CD14-positive monocyte (primary cell): ENCODE measurements around the gene BAZ1A. TPM values are rescaled to one million over a fixed set of nuclear protein-coding genes. Genes with fewer than 3 reads are reported as not detected.

Experiments
- DNase-seq, 3 donors: peaks; one replicate each; pipeline ENCODE4 v3.0.0-alpha.2; 2011 to 2022
- H2AFZ ChIP-seq: 2 replicates; pipeline ENCODE4 v1.6.0; 2012; ENCODE audit warnings: mild to moderate bottlenecking, low read depth, low read length, inconsistent platforms; ENCODE audit not compliant: insufficient read depth, poor library complexity, severe bottlenecking
- H3K27ac ChIP-seq, 2 donors: 1 replicate in 1 of 2; 2 replicates in 1 of 2; pipeline ENCODE4 v1.5.1; 2012 to 2013; ENCODE audit warnings: low read length in 2 of 2, control low read depth in 1 of 2, inconsistent platforms in 1 of 2, low read depth in 1 of 2, mild to moderate bottlenecking in 1 of 2
- H3K27me3 ChIP-seq, 2 donors: one replicate each; pipeline versions ENCODE4 v1.6.0 to v1.6.1; 2011 to 2013; ENCODE audit warnings: low read length in 2 of 2; ENCODE audit not compliant: control insufficient read depth in 2 of 2, insufficient read depth in 2 of 2
- H3K36me3 ChIP-seq, 2 donors: replicated peaks in 1 of 2; 1 replicate in 1 of 2; 2 replicates in 1 of 2; pipeline versions ENCODE4 v1.5.1 to v1.6.1; 2012 to 2013; ENCODE audit warnings: low read length in 2 of 2, control low read depth in 1 of 2, inconsistent platforms in 1 of 2, mild to moderate bottlenecking in 1 of 2; ENCODE audit not compliant: insufficient read depth in 2 of 2, control insufficient read depth in 1 of 2
- H3K4me1 ChIP-seq, 2 donors: 1 replicate in 1 of 2; 2 replicates in 1 of 2; pipeline versions ENCODE4 v1.5.1 to v1.6.1; 2012 to 2013; ENCODE audit warnings: low read length in 2 of 2, control low read depth in 1 of 2, inconsistent platforms in 1 of 2, mild to moderate bottlenecking in 1 of 2, moderate library complexity in 1 of 2; ENCODE audit not compliant: insufficient read depth in 2 of 2, control insufficient read depth in 1 of 2
- H3K4me2 ChIP-seq: replicated peaks from 2 replicates; pipeline ENCODE3; 2012; ENCODE audit warnings: low read length, moderate library complexity, mild to moderate bottlenecking; ENCODE audit not compliant: poor library complexity, severe bottlenecking; ENCODE audit errors: extremely low read depth
- H3K4me3 ChIP-seq, 3 experiments: fragments of 200-600 bp in 1 of 3; sonication (generic) in 1 of 3; replicated peaks in 1 of 3; 1 replicate in 2 of 3; 2 replicates in 1 of 3; pipeline ENCODE4 v1.5.1; 2011 to 2013; ENCODE audit warnings: low read length in 3 of 3, mild to moderate bottlenecking in 3 of 3, control low read depth in 2 of 3, low read depth in 2 of 3, inconsistent platforms in 1 of 3, moderate library complexity in 1 of 3
- H3K79me2 ChIP-seq: 2 replicates; pipeline ENCODE4 v1.6.0; 2012; ENCODE audit warnings: mild to moderate bottlenecking, control low read depth, inconsistent platforms, low read length, moderate library complexity; ENCODE audit not compliant: insufficient read depth
- H3K9ac ChIP-seq: 2 replicates; pipeline ENCODE4 v1.6.0; 2017; ENCODE audit warnings: low read length, mild to moderate bottlenecking; ENCODE audit not compliant: insufficient read depth, poor library complexity, severe bottlenecking
- H3K9me3 ChIP-seq, 2 donors: replicated peaks in 1 of 2; 1 replicate in 1 of 2; 2 replicates in 1 of 2; pipeline versions ENCODE4 v1.5.1 to v1.6.1; 2012 to 2013; ENCODE audit warnings: low read length in 2 of 2, control low read depth in 1 of 2; ENCODE audit not compliant: control insufficient read depth in 1 of 2, insufficient read depth in 1 of 2
- H4K20me1 ChIP-seq: 2 replicates; pipeline ENCODE4 v1.6.0; 2012; ENCODE audit warnings: mild to moderate bottlenecking, low read length, control low read depth, moderate library complexity; ENCODE audit not compliant: insufficient read depth
- H3K27ac Mint-ChIP-seq, 7 donors: one replicate each; pipeline ENCODE4 v1.8.0; 2020; ENCODE audit warnings: mild to moderate bottlenecking in 7 of 7, mixed read lengths in 7 of 7, moderate library complexity in 6 of 7, inconsistent platforms in 2 of 7
- H3K27me3 Mint-ChIP-seq, 3 donors: one replicate each; pipeline ENCODE4 v1.8.0; 2021 to 2022; ENCODE audit warnings: low read depth in 3 of 3, mild to moderate bottlenecking in 3 of 3, mixed read lengths in 3 of 3, moderate library complexity in 3 of 3, inconsistent platforms in 1 of 3
- H3K36me3 Mint-ChIP-seq, 2 donors: one replicate each; pipeline ENCODE4 v1.8.0; 2020; ENCODE audit warnings: mixed read lengths in 2 of 2, inconsistent platforms in 1 of 2, mild to moderate bottlenecking in 1 of 2
- H3K4me1 Mint-ChIP-seq: one replicate; pipeline ENCODE4 v1.8.0; 2020; ENCODE audit warnings: mild to moderate bottlenecking, mixed read lengths
- H3K4me3 Mint-ChIP-seq, 2 donors: one replicate each; pipeline ENCODE4 v1.8.0; 2020; ENCODE audit warnings: mild to moderate bottlenecking in 2 of 2, mixed read lengths in 2 of 2, moderate library complexity in 1 of 2
- H3K9me3 Mint-ChIP-seq, 7 donors: one replicate each; pipeline ENCODE4 v1.8.0; 2020 to 2022; ENCODE audit warnings: mixed read lengths in 7 of 7, mild to moderate bottlenecking in 6 of 7, moderate library complexity in 6 of 7, inconsistent platforms in 2 of 7
- CTCF ChIP-seq: fragments of 200-600 bp; IDR thresholded peaks from one replicate; pipeline ENCODE4 v1.8.0; 2022; ENCODE audit warnings: antibody characterized with exemption, mild to moderate bottlenecking
- WGBS: methylation state at CpG from one replicate; pipeline ENCODE4 v1.1.5; 2013; ENCODE audit warnings: missing lambda C conversion rate; ENCODE audit not compliant: insufficient coverage; 5-methylcytosine and 5-hydroxymethylcytosine counted together
- intact Hi-C, 2 donors: fragments of 100-400 bp; cut with micrococcal nuclease; formaldehyde crosslinking; loops; one replicate each; pipeline versions ENCODE4 v1.15.0 to v1.15.1; 2023
- polyA plus RNA-seq, 3 donors: library from polyadenylated mRNA; depleted of rRNA in 1 of 3; unstranded in 2 of 3; stranded (reverse) in 1 of 3; fragments of 300-500 nt in 2 of 3; fragments of >200 nt in 1 of 3; fragmentation: Illumina TruSeq in 2 of 3; gene quantifications; 1 replicate in 2 of 3; 2 replicates in 1 of 3; pipeline ENCODE4 v1.2.3, GENCODE V29; 2012 to 2021

Gene BAZ1A
- polyA plus RNA-seq, 3 donors = 7.3 to 25.5 (median 12.7) TPM

- Histone ChIP-seq H3K4me1 (peaks cover 11 to 18% of the 10 kb centered on the region in 2 donors), H4K20me1 (no peaks in the 10 kb centered on the region), H3K4me3 (peak overlapping the region; percentile 86 to 88 (median 88)), H3K36me3 (peaks cover 0 to 4% of the 10 kb centered on the region in 2 donors), H3K79me2 (no peaks in the 10 kb centered on the region), H3K4me2 (peak overlapping the region; percentile 93), H3K27ac (peak overlapping the region; percentile 38 to 75), H3K9ac (peak overlapping the region; percentile 82), H2AFZ (peak overlapping the region; percentile 96), H3K27me3 (peaks cover 2 to 4% of the 10 kb centered on the region in 2 donors), H3K9me3 (no peaks in the 10 kb centered on the region)
- Mint-ChIP-seq H3K36me3 (no peaks in the 10 kb centered on the region), H3K9me3 (no peaks in the 10 kb centered on the region), H3K4me3 (peak overlapping the region; percentile 89 to 95), H3K27me3 (peaks cover 4 to 11% (median 8%) of the 10 kb centered on the region in 3 donors), H3K27ac (peak overlapping the region in 6 of 7 donors; percentile 18 to 85 (median 82)), H3K4me1 (peaks cover 20% of the 10 kb centered on the region)
- no peak for TF ChIP-seq CTCF
- 5% methylated on average over 4 of the region's 33 CpGs for WGBS
- intact Hi-C loops = no loop called here
- DNase-seq = peak; percentile 14 to 39 (median 21)
Observed at GRCh38 chr14:34713681-34714319, 161.4 kb downstream of the BAZ1A start.

GRCh38 chr14:34713122-34713680 is 162.0 kb downstream of the BAZ1A start:
- Mint-ChIP-seq H3K27ac (peak overlapping the region in 3 of 7 donors; percentile 18 to 85 (median 71)), H3K4me1 (peaks cover 20% of the 10 kb centered on the region), H3K4me3 (peak overlapping the region; percentile 89 to 95), H3K27me3 (peaks cover 4 to 11% (median 8%) of the 10 kb centered on the region in 3 donors), H3K9me3 (no peaks in the 10 kb centered on the region), H3K36me3 (no peaks in the 10 kb centered on the region)
- Histone ChIP-seq H2AFZ (peak overlapping the region; percentile 96), H3K4me3 (peak overlapping the region in 2 of 3 experiments; percentile 88), H3K27me3 (peaks cover 2 to 4% of the 10 kb centered on the region in 2 donors), H4K20me1 (no peaks in the 10 kb centered on the region), H3K4me1 (peaks cover 11 to 18% of the 10 kb centered on the region in 2 donors), H3K4me2 (peak overlapping the region; percentile 93), H3K36me3 (peaks cover 0 to 4% of the 10 kb centered on the region in 2 donors), H3K27ac (peak overlapping the region in 1 of 2 donors; percentile 75), H3K79me2 (no peaks in the 10 kb centered on the region), H3K9me3 (no peaks in the 10 kb centered on the region), H3K9ac (peak overlapping the region; percentile 82)
- intact Hi-C loops = no loop called here
- DNase-seq = no peak
- 60% methylated on average over 2 of the region's 6 CpGs for WGBS
- TF ChIP-seq CTCF = no peak
